Activated T-cell treated with anti-CD3 and anti-CD28 coated beads, Interleukin-2, amount 50 U/mL, for 4 hours (primary cell): Measurements from ENCODE around the gene CCDC74B. TPM values are rescaled to one million over a fixed set of nuclear protein-coding genes. Genes with fewer than 3 reads are reported as not detected.
"Not testable (repeated sequence)": the region's sequence is repeated elsewhere in the genome, so short reads cannot be mapped to it uniquely, and the experiment has no call there.

Experiments
- ATAC-seq, 2 donors: fragments of 200-7000 bp; cut with Tn5 transposase; one replicate each; pipeline ENCODE4 v1.10.0; 2021
- DNase-seq: peaks from one replicate; pipeline ENCODE4 v3.0.0-alpha.2; 2020
- H3K27me3 Mint-ChIP-seq: one replicate; pipeline ENCODE4 v1.8.0; 2021; ENCODE audit warnings: low read depth, mixed read lengths
- H3K36me3 Mint-ChIP-seq: one replicate; pipeline ENCODE4 v1.8.0; 2022; ENCODE audit warnings: mixed read lengths; ENCODE audit not compliant: insufficient read depth
- H3K4me1 Mint-ChIP-seq: one replicate; pipeline ENCODE4 v1.8.0; 2021; ENCODE audit warnings: low read depth, mixed read lengths
- H3K4me3 Mint-ChIP-seq: one replicate; pipeline ENCODE4 v1.8.0; 2021; ENCODE audit warnings: mild to moderate bottlenecking, moderate library complexity, mixed read lengths
- H3K9me3 Mint-ChIP-seq: one replicate; pipeline ENCODE4 v1.8.0; 2021; ENCODE audit warnings: mixed read lengths
- total RNA-seq, 3 donors: library from RNA; stranded (reverse); gene quantifications; one replicate each; pipeline ENCODE4 v1.2.1, GENCODE V29; 2021

The CCDC74B gene
- total RNA-seq, 3 donors from 2014 or later = 0.23 to 0.43 (median 0.29) TPM

DNA sequence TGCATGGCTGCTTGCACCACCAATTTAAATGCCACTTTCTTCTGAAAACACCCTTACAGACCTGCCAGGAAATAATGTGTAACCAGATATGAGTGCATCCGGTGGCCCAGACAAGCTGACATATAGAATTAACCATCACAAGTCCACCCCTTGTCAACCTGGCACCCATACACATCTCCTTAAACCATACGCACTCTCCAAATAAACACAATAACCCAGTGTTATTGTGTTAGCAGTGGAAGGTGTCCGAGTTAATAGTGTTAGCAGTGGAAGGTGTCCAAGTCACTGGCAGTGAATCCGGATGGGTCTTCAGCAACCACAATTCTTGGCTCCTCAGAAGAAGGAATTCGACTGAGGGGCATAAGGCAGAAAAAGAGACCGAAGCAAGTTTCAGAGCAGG lies 3.6 kb upstream of the CCDC74B start:
- not testable (repeated sequence) for H3K9me3 Mint-ChIP-seq, H3K36me3 Mint-ChIP-seq, ATAC-seq, H3K4me1 Mint-ChIP-seq, DNase-seq, H3K4me3 Mint-ChIP-seq, H3K27me3 Mint-ChIP-seq

DNA sequence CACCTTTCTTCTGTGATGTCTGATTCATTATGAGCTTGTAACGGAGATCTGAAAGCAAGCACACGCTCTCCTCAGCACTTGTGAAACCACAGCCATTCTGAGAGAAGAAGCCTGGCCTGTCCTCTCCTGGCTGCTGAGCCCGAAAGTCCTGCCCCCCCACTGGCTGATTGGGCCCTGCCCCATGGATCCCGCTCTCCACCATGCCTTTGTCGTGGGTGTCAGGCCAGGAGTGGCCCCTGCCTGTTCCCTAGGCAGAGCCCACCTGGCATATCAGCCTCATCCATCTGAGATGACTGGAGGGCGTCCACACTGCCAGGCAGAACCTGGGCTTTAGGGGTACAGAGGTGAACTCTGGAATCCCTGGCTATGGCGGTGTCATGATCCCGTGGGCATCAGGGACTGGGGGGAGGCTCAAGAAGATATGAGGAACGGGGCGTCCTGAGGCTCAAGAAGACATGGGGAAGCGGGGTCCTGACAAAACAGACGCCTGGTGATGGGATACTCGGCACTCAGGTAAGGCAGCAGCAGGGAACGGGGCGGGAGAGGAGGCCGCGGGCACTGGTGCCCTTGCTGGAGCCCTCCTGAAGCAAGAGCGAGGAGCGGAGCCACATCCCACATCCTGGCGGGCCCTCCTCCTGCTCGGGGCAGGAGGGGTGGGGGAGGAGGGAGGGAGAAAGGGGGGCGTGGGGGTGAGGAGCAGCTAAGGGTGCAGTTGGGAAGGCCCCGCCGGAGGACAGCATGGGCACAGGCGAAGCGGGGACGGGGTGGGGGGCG lies 1.5 kb downstream of the CCDC74B start:
- Mint-ChIP-seq H3K4me3 (peak overlapping the region; percentile 66), H3K27me3 (peaks cover 10% of the 10 kb centered on the region)
- not testable (repeated sequence) for H3K9me3 Mint-ChIP-seq, H3K36me3 Mint-ChIP-seq, ATAC-seq, H3K4me1 Mint-ChIP-seq, DNase-seq

DNA sequence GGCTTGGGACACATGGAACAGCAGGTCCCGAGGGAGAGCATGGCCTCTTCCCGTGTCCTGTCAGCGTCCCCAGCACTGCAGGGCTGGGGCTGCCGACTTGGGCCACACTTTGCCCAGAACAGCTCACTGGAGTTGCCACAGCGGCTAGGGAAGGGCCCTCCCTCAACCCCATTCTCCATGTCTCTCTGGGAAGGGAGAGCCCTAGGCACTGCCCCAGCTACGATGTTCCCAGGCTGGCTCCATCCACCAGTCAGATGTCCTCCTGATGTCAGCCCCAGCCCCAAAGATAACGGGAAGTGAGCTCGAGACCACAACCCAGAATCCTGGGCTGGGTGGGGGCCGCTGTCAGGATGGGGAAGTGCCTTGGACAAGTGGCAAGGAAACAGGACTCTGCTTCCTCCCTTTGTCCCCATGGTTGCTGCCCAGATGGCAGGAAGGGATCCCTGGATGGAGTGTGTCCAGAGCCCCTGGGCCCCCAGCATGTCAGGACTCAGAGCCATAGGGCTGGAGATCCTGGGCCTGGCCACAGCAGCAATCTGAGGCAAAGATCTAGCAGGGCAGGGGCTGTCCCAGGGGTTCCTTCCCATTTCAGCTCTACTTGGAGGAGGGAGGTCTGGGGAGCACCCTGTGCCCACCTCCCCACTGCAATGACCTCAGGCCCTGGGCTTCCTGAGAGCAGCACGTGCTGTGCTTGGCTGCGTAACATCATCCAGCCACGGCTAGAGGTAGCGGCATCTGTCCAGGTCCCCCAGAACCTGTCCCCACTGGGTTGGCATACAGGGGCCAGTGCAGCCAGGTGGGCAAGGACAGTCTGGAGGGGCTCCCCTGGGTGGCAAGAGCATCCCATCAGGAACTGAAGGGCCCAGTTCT lies 2.3 kb downstream of the CCDC74B start:
- not testable (repeated sequence) for H3K4me3 Mint-ChIP-seq, H3K9me3 Mint-ChIP-seq, H3K36me3 Mint-ChIP-seq, H3K4me1 Mint-ChIP-seq, DNase-seq, ATAC-seq
- H3K27me3 Mint-ChIP-seq = peaks cover 10% of the 10 kb centered on the region

DNA sequence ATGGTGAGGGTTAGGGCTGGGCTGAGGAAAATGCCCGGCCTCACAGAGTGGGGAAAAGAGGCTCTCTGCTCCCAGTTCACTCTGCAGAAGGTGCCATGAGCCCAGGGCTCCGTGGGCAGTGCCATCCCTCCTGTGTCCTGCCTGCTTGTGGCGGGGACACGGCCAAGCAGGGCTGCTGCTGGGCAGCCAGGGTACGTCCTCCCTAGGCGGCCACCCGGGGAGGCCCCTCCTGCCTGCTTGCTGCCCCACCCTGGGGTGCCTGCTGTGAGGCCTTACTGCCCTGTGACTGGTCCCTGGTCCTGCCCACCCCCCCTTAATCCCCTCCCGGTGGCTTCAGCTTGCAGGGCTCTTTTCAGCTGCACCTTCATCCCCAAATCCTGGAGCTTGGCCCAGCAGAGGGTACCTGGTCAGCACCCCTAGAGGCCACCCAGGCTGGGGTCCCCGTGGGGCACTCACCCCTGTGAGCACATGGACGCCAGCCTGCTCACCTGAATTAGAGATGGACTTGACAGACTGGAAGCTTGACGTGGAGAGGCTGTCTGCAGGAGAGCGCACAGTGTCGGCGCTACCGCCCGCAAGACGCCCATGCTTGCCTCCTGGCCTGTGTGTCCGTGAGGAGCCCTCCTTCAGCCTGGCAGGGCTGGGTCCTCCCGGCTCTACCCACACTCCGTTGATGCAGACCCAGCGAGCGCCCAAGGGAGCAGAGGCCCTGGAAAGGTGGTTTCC lies 3.1 kb downstream of the CCDC74B start:
- H3K27me3 Mint-ChIP-seq = peaks cover 10% of the 10 kb centered on the region
- H3K36me3 Mint-ChIP-seq, DNase-seq, H3K9me3 Mint-ChIP-seq, ATAC-seq, H3K4me3 Mint-ChIP-seq, H3K4me1 Mint-ChIP-seq: not testable (repeated sequence)

DNA sequence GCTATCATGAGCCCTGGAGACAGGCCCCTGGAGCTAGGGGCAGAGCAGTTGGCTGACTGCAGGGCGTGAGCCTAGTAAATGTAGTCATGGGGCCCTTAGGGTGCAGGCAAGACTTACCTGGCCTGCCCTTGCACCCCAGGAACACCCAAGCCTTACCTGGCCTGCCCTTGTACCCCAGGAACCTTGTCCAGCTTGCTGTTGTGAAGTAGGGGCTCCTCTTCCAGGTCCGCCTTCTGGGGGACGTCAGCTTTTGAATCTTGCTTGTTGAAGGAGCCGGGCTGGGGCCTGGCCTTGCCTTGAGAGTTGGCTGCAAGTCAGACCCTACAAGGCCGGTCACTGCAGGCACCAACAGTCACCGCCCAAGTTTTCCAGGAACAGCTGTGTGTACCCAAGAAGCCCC lies 3.9 kb downstream of the CCDC74B start:
- ATAC-seq, H3K4me1 Mint-ChIP-seq, H3K4me3 Mint-ChIP-seq, H3K36me3 Mint-ChIP-seq, H3K9me3 Mint-ChIP-seq, DNase-seq: not testable (repeated sequence)
- H3K27me3 Mint-ChIP-seq = peaks cover 10% of the 10 kb centered on the region

DNA sequence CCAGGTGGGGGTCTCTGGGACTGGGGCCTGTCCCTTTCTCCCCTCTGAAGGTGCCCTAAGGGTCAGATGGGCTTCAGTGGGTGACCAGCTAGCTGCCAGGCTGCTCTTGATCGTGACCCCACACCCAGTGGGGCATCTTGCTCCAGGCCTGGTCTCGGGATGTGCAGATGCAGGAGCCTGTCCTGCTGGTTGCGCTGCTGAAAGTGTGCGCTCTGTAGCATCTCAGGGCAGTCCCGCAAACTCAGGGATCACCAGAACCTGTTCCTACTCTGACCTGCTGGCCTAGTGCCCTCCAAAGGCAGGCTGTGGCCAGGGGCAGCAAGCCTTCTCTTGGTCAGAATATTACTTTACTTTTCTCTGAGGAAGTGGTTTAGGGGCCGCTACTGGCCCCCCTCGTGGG lies 4.4 kb downstream of the CCDC74B start:
- H3K4me3 Mint-ChIP-seq, ATAC-seq: not testable (repeated sequence)

DNA sequence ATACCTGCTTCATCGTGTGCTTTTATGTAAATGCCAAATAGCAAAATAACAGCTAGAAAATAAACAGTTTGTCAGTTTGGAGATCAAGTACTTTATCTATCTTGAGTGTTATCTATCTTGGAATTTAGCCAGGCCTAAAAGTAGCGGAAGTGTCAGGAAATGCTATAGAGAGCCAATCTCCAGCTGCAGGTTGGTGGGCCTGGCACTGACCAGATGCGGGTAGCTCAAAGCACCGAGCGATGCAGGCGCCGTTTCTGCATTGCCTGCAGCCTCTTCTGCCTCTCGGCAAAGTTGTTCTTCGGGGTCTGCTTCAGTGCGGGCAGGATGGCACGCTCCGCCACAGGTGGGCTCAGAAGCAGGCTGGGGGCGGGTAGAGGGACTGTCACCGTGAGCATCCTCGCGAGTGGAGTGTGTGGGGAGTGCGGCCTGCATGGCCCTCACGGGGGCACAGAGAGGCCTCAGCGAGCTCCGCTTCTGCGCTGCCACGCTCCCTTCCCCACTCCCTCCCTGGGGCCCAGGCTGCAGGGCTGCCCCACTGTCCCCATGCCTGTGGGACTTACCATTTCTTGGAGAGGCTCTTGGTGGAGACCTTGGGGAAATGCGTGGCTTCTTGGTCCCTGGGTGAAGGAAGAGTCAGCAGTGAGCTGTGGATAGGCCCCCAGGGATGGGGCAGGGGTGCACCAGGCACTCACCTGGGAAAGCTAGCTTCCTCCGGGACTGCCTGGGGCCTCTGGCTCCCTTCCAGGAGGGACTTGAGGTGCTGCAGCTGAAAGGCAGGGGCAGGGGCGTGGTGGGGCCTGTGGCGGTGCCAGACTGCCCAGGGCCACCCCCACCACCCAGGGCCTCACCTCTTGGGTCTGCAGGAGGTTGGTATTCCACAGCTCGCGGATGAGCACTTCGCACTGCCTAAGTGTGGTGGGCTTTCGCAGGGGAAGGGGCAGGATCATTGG lies 5.3 kb downstream of the CCDC74B start:
- not testable (repeated sequence) for H3K9me3 Mint-ChIP-seq, ATAC-seq, H3K27me3 Mint-ChIP-seq, H3K4me3 Mint-ChIP-seq, DNase-seq, H3K4me1 Mint-ChIP-seq, H3K36me3 Mint-ChIP-seq

More for the DNA sequence above, 4.4 kb downstream of the CCDC74B start:
- H3K9me3 Mint-ChIP-seq, DNase-seq, H3K4me1 Mint-ChIP-seq, H3K36me3 Mint-ChIP-seq: not testable (repeated sequence)
- peaks cover 10% of the 10 kb centered on the region for H3K27me3 Mint-ChIP-seq

DNA sequence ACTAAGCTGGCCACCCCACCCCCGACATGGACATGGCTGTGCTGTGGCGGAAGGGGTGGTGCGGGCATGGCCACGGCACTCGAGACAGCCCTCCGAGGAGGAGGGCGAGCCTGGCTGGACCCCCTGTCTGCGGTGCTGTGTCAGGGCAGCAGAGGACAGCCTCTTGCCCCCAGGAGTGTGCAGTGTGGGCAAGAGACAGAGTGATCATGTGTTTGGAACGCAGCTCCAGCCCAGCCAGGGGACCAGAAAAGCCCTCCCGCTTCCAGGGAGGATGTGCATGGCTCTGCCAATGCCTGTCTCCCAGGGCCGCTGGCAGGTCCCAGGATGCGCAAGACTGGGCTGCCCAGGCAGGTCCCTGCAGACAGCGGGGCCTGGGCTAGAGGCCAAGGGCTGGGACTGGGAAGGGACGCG lies 6.1 kb downstream of the CCDC74B start:
- not testable (repeated sequence) for H3K27me3 Mint-ChIP-seq, DNase-seq, H3K36me3 Mint-ChIP-seq, H3K9me3 Mint-ChIP-seq, H3K4me3 Mint-ChIP-seq, H3K4me1 Mint-ChIP-seq, ATAC-seq

DNA sequence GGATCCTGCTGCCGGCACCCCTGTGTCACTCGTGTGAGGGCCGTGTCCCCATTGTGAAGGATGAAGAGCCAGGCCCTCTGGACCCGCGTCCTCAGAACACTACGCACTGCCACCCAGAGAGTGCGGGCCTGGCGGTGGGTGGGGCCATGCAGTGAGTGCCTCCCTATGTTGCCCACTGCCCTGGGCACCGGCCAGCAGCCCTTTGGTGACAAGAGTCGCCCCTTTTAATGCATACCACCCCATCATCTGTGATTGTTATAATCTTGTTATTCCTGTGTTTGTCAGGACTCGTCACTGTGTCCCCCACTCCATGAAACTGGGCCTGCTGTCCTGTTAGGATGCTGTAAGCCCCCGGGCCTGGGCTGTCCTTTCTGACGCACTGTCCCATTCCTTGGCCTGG lies 6.6 kb downstream of the CCDC74B start:
- H3K36me3 Mint-ChIP-seq, ATAC-seq, H3K27me3 Mint-ChIP-seq, DNase-seq, H3K9me3 Mint-ChIP-seq, H3K4me1 Mint-ChIP-seq, H3K4me3 Mint-ChIP-seq: not testable (repeated sequence)

DNA sequence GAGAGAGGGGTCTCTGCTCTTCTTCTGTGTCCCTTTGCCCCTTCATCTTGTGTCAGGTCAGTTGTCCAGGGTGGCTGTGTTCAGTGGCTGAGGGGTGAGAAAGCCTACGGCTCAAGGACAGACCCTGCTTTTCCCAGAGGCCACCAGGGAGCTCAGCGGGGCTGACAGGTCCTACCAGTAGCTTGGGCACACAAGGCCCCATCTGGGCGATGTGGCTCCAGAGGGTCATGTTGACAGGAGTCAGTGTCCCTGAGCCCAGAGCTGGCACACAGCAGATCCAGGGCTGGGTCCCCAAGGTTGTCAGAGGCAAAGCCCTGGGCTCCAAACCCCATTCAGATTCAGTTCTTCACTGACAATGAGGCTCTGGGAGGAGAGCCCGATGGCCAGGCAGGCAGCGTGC lies 7.8 kb downstream of the CCDC74B start:
- not testable (repeated sequence) for H3K4me1 Mint-ChIP-seq, H3K9me3 Mint-ChIP-seq, H3K4me3 Mint-ChIP-seq

DNA sequence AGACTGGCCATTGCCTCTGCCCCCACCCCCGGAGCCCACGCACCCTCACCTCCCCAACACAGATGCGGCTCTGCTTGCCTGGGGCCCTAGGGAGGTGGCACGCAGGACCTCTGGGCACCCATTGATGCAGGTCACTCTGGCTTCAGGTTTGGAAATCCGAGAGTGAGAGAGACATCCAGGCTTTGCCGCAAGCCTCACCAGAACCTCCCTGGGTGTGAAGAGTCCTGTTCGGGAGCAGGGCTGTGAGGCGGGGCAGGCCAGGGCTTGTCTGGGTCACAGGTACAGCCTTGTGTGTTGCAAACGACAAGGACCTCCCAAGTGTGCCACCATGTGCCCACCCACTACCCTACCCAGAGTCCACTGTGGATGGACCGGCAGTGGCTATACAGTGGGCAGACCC lies 8.4 kb downstream of the CCDC74B start:
- not testable (repeated sequence) for ATAC-seq, H3K4me1 Mint-ChIP-seq, H3K27me3 Mint-ChIP-seq, DNase-seq, H3K9me3 Mint-ChIP-seq, H3K36me3 Mint-ChIP-seq, H3K4me3 Mint-ChIP-seq

More for the DNA sequence above, 7.8 kb downstream of the CCDC74B start:
- H3K27me3 Mint-ChIP-seq, ATAC-seq, DNase-seq, H3K36me3 Mint-ChIP-seq: not testable (repeated sequence)

DNA sequence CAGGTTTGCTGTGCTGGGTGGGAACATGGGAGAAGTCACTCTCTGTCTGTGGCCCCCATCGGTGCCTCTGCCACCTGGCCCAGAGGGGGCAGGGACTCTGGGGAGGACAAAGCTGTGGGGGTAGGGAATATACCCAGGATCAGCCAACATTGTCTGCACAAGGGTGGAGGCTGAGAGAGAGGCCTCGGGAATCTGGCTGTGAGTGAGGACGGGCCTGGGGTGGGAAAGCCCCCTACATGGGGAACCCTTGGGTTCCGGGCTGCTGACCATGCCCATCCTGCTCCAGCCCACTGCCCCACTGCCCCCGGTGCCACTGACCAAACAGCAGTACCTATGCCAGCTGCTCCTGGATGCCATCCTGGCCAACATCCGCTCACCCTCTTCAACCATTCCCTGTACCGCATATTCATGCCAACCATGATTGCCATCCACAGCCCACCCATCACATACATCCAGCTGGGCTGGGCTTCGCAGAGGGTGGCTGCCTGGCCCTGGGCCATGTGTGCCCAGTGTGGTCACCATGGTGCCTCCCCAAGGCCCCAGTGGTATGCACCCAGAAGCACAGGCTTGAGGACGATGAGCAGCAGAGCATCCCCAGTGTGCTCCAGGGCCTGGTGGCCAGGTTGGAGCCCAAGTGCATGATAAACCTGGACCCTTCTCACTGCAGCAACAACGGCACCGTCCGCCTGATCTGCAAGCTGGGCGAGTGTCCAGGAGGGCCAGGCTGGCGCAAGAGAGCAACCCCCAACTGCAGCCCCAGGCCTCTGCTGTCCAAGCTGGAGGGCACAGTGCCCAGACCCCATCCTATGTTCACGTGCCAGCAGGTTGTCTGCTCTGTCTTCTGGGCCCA lies 9.0 kb downstream of the CCDC74B start:
- H3K9me3 Mint-ChIP-seq = no peaks in the 10 kb centered on the region
- H3K4me3 Mint-ChIP-seq = no peak overlapping the region
- H3K4me1 Mint-ChIP-seq = no peaks in the 10 kb centered on the region
- H3K27me3 Mint-ChIP-seq = no peaks in the 10 kb centered on the region
- no peak for ATAC-seq
- H3K36me3 Mint-ChIP-seq = no peaks in the 10 kb centered on the region
- no peak for DNase-seq
